ENCODE data around the gene TSKU. TPM values are rescaled to one million over a fixed set of nuclear protein-coding genes. Genes with fewer than 3 reads are reported as not detected.

TSKU gene
- total and polyA plus RNA-seq, 4 donors, result 5.2 to 31.5 (median 18.8) TPM

DNA sequence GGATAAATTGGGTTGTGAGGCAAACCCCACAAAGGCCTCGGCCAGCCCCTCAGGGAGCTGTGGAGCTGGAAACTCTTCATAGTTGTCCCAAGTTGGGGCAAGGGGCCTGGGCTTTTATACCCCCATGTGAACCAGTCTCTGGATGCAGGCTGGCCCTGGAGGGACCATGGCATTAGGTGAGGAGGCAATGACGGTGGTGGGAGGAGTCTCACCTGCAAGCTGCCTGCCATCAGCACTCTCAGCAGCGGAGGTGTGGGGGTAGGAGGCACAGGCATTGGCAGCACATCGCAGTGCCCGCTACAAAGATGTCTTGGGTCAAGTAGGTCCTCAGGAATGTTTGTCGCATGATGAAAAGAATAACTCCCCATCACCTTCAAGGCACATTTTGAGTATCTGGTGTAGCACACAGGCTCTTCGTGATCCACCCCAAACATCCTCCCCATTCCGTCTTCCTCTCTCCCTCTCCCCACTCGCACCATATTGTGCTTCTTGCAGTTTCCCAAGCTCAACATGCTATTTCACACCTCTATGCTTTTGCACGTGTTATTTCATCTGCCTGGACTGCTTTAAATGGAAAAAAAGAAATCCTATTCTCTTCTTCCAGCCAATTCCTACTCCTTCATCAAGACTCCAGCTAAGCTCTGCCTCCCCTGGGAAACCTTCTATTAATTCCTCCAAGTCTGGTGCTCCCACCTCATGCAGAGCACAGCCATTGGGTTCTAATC is 18.1 kb upstream of the TSKU start:
- H3K4me1 ChIP-seq (ENCODE audit: control insufficient read depth in 1 of 2, insufficient read depth in 2 of 2, low read length in 2 of 2), result no peaks in the 10 kb centered on the region
- WGBS, 2 donors, result 94 to 95% methylated on average over 10 of the region's 10 CpGs
- no peaks in the 10 kb centered on the region for H3K36me3 ChIP-seq (ENCODE audit: control insufficient read depth in 1 of 2, insufficient read depth in 2 of 2, low read length in 1 of 2)
- H3K27me3 ChIP-seq (ENCODE audit: control insufficient read depth in 1 of 2, insufficient read depth in 2 of 2, low read length in 1 of 2), result no peaks in the 10 kb centered on the region
- H3K27ac ChIP-seq (ENCODE audit: low read depth in 1 of 2, low read length in 2 of 2), result no peak overlapping the region
- H3K9me3 ChIP-seq (ENCODE audit: control insufficient read depth, low read length), result no peaks in the 10 kb centered on the region
- intact Hi-C loops (cut with DNase I), result no loop called here
- DNase-seq, result peak; percentile 19 to 38
- H3K4me3 ChIP-seq (ENCODE audit: low read length in 2 of 2), result no peak overlapping the region
- no peak for ATAC-seq (ENCODE audit: low FRiP score)

DNA sequence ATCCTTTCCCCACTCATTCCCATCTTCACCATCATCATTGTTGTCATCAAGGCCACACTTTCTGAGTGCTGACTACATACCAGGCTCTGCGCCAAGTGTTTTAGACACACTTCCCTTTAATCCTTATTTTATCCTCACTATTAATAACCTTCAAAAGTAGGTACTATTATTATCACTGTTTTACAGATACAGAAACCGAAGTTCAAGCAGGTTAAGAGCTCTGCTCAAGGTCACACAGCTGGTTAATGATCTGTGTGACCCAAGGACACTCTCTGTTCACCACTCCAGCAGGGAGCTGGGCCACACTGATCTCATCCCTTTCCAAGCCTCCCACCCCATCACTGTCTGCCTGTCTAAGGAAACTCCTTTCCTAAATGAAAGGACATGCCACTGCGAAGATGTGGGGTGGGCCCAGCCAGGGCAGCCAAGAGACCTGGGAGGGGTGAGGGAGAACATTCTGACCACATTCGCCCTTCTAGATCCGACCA is 17.2 kb upstream of the TSKU start:
- Histone ChIP-seq H3K9me3 (ENCODE audit: control insufficient read depth, low read length) (no peaks in the 10 kb centered on the region), H3K36me3 (ENCODE audit: control insufficient read depth in 1 of 2, insufficient read depth in 2 of 2, low read length in 1 of 2) (no peaks in the 10 kb centered on the region), H3K4me1 (ENCODE audit: control insufficient read depth in 1 of 2, insufficient read depth in 2 of 2, low read length in 2 of 2) (no peaks in the 10 kb centered on the region), H3K27me3 (ENCODE audit: control insufficient read depth in 1 of 2, insufficient read depth in 2 of 2, low read length in 1 of 2) (no peaks in the 10 kb centered on the region), H3K4me3 (ENCODE audit: low read length in 2 of 2) (no peak overlapping the region), H3K27ac (ENCODE audit: low read depth in 1 of 2, low read length in 2 of 2) (no peak overlapping the region)
- 74% methylated on average over 5 of the region's 5 CpGs for WGBS, 2 donors
- intact Hi-C loops (cut with DNase I), result no loop called here
- ATAC-seq (ENCODE audit: low FRiP score) (no peak), DNase-seq (peak in 1 of 2 donors; percentile 41)

DNA sequence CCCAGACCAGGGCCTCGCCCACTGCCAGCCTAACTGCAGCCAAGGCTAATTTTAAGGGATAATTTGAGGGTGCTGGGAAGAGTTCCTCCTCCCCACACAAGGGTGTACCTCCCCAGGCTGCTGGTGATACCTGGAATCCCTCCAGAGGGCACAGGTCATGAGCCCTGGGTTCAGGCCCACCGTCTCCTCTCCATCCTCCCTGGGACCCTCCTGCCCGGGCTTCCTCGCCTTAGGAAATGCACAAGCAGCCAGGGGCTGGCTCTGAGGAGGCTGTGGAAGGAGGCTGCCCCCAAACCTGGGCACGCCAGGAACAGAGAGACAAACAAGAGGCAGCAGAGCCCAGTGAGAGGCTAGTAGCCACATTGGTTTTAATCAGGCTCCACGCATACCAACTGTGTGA is 16.6 kb upstream of the TSKU start:
- DNase-seq, result peak in 1 of 2 donors; percentile 55
- no peaks in the 10 kb centered on the region for H3K36me3 ChIP-seq (ENCODE audit: control insufficient read depth in 1 of 2, insufficient read depth in 2 of 2, low read length in 1 of 2)
- no peak overlapping the region for H3K27ac ChIP-seq (ENCODE audit: low read depth in 1 of 2, low read length in 2 of 2)
- H3K4me3 ChIP-seq (ENCODE audit: low read length in 2 of 2), result no peak overlapping the region
- no peaks in the 10 kb centered on the region for H3K9me3 ChIP-seq (ENCODE audit: control insufficient read depth, low read length)
- no peak for ATAC-seq (ENCODE audit: low FRiP score)
- intact Hi-C loops (cut with DNase I), result no loop called here
- 92 to 96% methylated on average over 6 of the region's 6 CpGs for WGBS, 2 donors
- H3K27me3 ChIP-seq (ENCODE audit: control insufficient read depth in 1 of 2, insufficient read depth in 2 of 2, low read length in 1 of 2), result no peaks in the 10 kb centered on the region
- H3K4me1 ChIP-seq (ENCODE audit: control insufficient read depth in 1 of 2, insufficient read depth in 2 of 2, low read length in 2 of 2), result no peaks in the 10 kb centered on the region

- H3K4me3 ChIP-seq (ENCODE audit: low read length in 2 of 2), result no peak overlapping the region
- no peak for ATAC-seq (ENCODE audit: low FRiP score)
- intact Hi-C loops (cut with DNase I), result no loop called here
- DNase-seq, result no peak
- H3K9me3 ChIP-seq (ENCODE audit: control insufficient read depth, low read length), result no peaks in the 10 kb centered on the region
- no peaks in the 10 kb centered on the region for H3K4me1 ChIP-seq (ENCODE audit: control insufficient read depth in 1 of 2, insufficient read depth in 2 of 2, low read length in 2 of 2)
- no peaks in the 10 kb centered on the region for H3K36me3 ChIP-seq (ENCODE audit: control insufficient read depth in 1 of 2, insufficient read depth in 2 of 2, low read length in 1 of 2)
- no peaks in the 10 kb centered on the region for H3K27me3 ChIP-seq (ENCODE audit: control insufficient read depth in 1 of 2, insufficient read depth in 2 of 2, low read length in 1 of 2)
- no peak overlapping the region for H3K27ac ChIP-seq (ENCODE audit: low read depth in 1 of 2, low read length in 2 of 2)
- 87 to 88% methylated on average over 5 of the region's 5 CpGs for WGBS, 2 donors
Observed at GRCh38 chr11:76767659-76768058, 15.5 kb upstream of the TSKU start.

DNA sequence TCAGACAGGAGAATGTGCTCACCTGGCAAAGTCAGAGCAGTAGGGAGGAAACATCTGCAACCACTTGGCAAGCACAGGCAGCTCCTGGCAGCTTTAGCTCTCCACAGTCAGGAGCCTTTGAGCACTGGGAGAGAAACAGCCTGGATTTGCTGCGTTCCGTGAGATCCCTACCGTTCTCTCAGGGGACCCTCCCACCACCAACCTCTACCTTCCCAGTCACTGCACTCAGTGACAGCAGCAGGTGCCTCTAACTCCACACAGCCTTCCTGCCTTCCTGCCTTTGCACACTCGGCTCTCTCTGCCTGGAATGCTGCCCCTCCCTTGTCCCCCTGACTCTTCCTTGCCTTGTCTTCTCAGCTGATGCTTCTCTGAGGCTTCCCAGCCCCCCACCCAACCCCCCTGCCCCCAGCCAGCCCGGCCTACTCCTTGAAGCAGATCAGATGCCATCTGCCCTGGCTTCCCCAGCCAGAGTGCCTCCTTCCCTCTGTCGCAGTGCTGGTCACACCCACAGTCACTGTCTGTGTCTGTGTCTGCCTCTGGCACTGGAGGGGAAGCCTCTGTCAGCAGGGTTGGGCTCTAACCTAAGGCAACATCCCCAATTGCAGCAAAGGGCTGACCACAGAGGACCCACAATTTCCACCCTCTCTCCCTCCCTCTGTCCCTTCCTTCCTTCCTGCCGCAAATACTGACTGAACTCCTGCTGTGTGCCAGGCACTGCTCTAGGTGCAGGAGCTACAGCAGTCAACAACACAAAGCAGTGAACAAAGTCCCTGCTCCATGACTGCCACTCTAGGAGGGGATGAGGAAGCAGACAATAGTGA is 14.9 kb upstream of the TSKU start:
- intact Hi-C loops (cut with DNase I), result no loop called here
- WGBS, 2 donors, result 36 to 41% methylated on average over 7 of the region's 7 CpGs
- H3K36me3 ChIP-seq (ENCODE audit: control insufficient read depth in 1 of 2, insufficient read depth in 2 of 2, low read length in 1 of 2), result no peaks in the 10 kb centered on the region
- no peaks in the 10 kb centered on the region for H3K9me3 ChIP-seq (ENCODE audit: control insufficient read depth, low read length)
- H3K4me1 ChIP-seq (ENCODE audit: control insufficient read depth in 1 of 2, insufficient read depth in 2 of 2, low read length in 2 of 2), result peaks cover 0 to 5% of the 10 kb centered on the region in 2 donors
- DNase-seq, result peak in 1 of 2 donors; percentile 84
- H3K27me3 ChIP-seq (ENCODE audit: control insufficient read depth in 1 of 2, insufficient read depth in 2 of 2, low read length in 1 of 2), result no peaks in the 10 kb centered on the region
- ATAC-seq (ENCODE audit: low FRiP score), result no peak
- H3K27ac ChIP-seq (ENCODE audit: low read depth in 1 of 2, low read length in 2 of 2), result no peak overlapping the region
- no peak overlapping the region for H3K4me3 ChIP-seq (ENCODE audit: low read length in 2 of 2)

- Histone ChIP-seq H3K27ac (ENCODE audit: low read depth in 1 of 2, low read length in 2 of 2) (no peak overlapping the region), H3K36me3 (ENCODE audit: control insufficient read depth in 1 of 2, insufficient read depth in 2 of 2, low read length in 1 of 2) (no peaks in the 10 kb centered on the region), H3K9me3 (ENCODE audit: control insufficient read depth, low read length) (no peaks in the 10 kb centered on the region), H3K4me1 (ENCODE audit: control insufficient read depth in 1 of 2, insufficient read depth in 2 of 2, low read length in 2 of 2) (peaks cover 0 to 9% of the 10 kb centered on the region in 2 donors), H3K4me3 (ENCODE audit: low read length in 2 of 2) (no peak overlapping the region), H3K27me3 (ENCODE audit: control insufficient read depth in 1 of 2, insufficient read depth in 2 of 2, low read length in 1 of 2) (no peaks in the 10 kb centered on the region)
- intact Hi-C loops (cut with DNase I), result no loop called here
- no peak for ATAC-seq (ENCODE audit: low FRiP score)
- WGBS, 2 donors, result 70 to 75% methylated on average over 10 of the region's 10 CpGs
- DNase-seq, result peak in 1 of 2 donors; percentile 47
Observed at GRCh38 chr11:76768909-76769560, 14.1 kb upstream of the TSKU start.

- ATAC-seq (ENCODE audit: low FRiP score) (no peak), DNase-seq (peak in 1 of 2 donors; percentile 44)
- intact Hi-C loops (cut with DNase I), result no loop called here
- H3K27me3 ChIP-seq (ENCODE audit: control insufficient read depth in 1 of 2, insufficient read depth in 2 of 2, low read length in 1 of 2), result no peaks in the 10 kb centered on the region
- peak overlapping the region in 1 of 2 donors; percentile 14 for H3K27ac ChIP-seq (ENCODE audit: low read depth in 1 of 2, low read length in 2 of 2)
- no peak overlapping the region for H3K4me3 ChIP-seq (ENCODE audit: low read length in 2 of 2)
- no peaks in the 10 kb centered on the region for H3K36me3 ChIP-seq (ENCODE audit: control insufficient read depth in 1 of 2, insufficient read depth in 2 of 2, low read length in 1 of 2)
- H3K4me1 ChIP-seq (ENCODE audit: control insufficient read depth in 1 of 2, insufficient read depth in 2 of 2, low read length in 2 of 2), result peaks cover 0 to 11% of the 10 kb centered on the region in 2 donors
- 89 to 94% methylated on average over 13 of the region's 13 CpGs for WGBS, 2 donors
- no peaks in the 10 kb centered on the region for H3K9me3 ChIP-seq (ENCODE audit: control insufficient read depth, low read length)
Observed at GRCh38 chr11:76769645-76770586, 13.2 kb upstream of the TSKU start.
